Skeletal muscle satellite cell (primary cell): Measurements from ENCODE around the gene PRICKLE2.

Source experiments
- H3K27me3 ChIP-seq: 2 replicates; pipeline ENCODE4 v1.7.0; 2013; ENCODE audit warnings: low read length; ENCODE audit not compliant: control insufficient read depth, insufficient read depth
- H3K36me3 ChIP-seq: 2 replicates; pipeline ENCODE4 v1.7.0; 2013; ENCODE audit warnings: mild to moderate bottlenecking, control low read depth, low read length; ENCODE audit not compliant: insufficient read depth
- H3K4me1 ChIP-seq: 2 replicates; pipeline ENCODE4 v1.7.0; 2013; ENCODE audit warnings: low read length; ENCODE audit not compliant: control insufficient read depth, insufficient read depth
- H3K4me2 ChIP-seq: 2 replicates; pipeline ENCODE4 v1.7.0; 2013; ENCODE audit warnings: mild to moderate bottlenecking, low read length
- H3K4me3 ChIP-seq: 2 replicates; pipeline ENCODE4 v1.7.0; 2013; ENCODE audit warnings: low read length
- H3K9ac ChIP-seq: 2 replicates; pipeline ENCODE4 v1.7.0; 2013; ENCODE audit warnings: mild to moderate bottlenecking, low read depth, low read length, moderate library complexity
- H3K9me3 ChIP-seq: replicated peaks from 2 replicates; pipeline ENCODE4 v1.7.0; 2013; ENCODE audit warnings: mild to moderate bottlenecking, control low read depth, low read length

Gene PRICKLE2

DNA sequence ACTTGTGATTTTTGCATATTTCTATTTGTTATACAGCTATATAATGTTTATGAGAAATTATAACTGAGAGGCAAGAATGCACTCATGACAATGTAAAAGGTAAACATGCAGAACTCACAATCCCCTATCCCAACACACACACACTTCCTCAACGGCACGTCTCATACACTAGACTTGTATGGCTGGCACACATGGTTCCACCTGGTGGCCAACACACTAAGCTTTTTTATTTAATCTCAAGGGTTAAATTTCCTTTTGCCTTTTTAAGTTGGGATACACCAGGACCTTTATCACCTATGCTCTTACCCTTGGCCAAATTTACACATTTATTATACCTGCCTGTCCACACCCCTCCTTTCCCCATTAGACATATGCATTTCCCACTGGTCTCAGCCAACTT is 113.4 kb downstream of the PRICKLE2 start:
- no peaks in the 10 kb centered on the region for H3K9me3 ChIP-seq
- no peaks in the 10 kb centered on the region for H3K27me3 ChIP-seq
- H3K4me1 ChIP-seq: no peaks in the 10 kb centered on the region
- no peak overlapping the region for H3K4me3 ChIP-seq
- H3K9ac ChIP-seq: no peak overlapping the region
- H3K4me2 ChIP-seq: no peak overlapping the region
- peaks cover 7% of the 10 kb centered on the region for H3K36me3 ChIP-seq

DNA sequence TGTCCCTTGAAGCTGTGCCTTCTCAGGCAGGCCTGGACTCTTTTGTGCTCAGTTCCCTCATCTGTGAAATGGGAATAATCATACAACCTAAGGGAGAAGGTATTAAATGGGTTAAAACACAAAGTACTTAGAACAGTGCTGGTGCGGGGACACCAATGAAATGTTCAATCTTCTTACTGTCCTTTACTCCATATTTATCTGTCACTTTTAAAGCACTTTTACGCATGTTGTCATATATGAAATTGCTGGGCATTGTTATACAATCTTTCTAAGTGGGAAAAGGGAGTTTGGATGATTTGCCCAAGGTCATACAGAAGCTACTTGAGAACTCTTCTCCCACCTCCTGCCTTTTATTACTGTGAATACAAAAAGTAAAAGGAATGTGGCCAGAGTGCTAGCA is 114.2 kb downstream of the PRICKLE2 start:
- Histone ChIP-seq H3K4me1 (no peaks in the 10 kb centered on the region), H3K9ac (no peak overlapping the region), H3K4me3 (no peak overlapping the region), H3K4me2 (no peak overlapping the region), H3K27me3 (no peaks in the 10 kb centered on the region), H3K36me3 (peaks cover 7% of the 10 kb centered on the region), H3K9me3 (no peaks in the 10 kb centered on the region)

DNA sequence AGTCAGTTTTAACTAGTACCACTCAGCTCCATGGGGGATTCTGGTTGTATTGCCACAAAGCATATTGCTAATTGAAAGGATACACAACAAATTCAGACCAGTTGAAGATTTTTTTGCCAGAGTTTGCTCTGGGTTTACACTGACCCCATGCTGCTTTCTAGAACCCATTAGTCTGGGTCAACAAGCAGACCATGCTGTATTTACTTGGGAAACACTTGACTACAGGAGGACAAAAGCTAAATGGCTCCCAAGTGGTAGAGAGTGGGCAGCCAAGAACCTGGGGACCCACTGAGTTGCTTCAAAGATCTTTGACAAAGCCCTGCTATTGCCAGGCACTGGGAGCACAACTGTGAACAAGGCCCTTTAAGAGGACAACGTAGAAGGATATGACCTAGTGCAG is 115.2 kb downstream of the PRICKLE2 start:
- no peak overlapping the region for H3K4me2 ChIP-seq
- H3K27me3 ChIP-seq: no peaks in the 10 kb centered on the region
- no peak overlapping the region for H3K9ac ChIP-seq
- H3K4me1 ChIP-seq: no peaks in the 10 kb centered on the region
- H3K4me3 ChIP-seq: no peak overlapping the region
- H3K36me3 ChIP-seq: peaks cover 7% of the 10 kb centered on the region
- no peaks in the 10 kb centered on the region for H3K9me3 ChIP-seq

DNA sequence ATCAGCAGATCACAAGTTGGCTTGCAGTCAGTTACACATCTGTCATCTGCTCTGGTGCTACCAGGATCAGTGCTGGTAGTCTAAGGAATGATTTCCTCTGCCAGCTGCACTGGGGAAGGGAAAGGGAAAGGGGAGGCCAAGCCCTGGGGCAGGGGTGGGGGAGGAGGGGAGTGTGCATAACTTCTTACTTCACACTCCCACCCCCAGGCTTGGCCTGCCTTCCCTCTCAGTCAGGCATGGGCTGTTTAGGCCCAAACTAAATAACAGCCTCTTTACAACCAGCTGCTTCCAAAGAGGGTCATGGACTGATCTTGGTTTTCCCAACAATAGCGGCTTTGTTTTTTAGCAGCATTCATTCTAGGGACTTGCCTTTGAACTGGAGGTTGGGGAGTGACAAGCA is 115.8 kb downstream of the PRICKLE2 start:
- H3K4me1 ChIP-seq: no peaks in the 10 kb centered on the region
- H3K9me3 ChIP-seq: no peaks in the 10 kb centered on the region
- H3K36me3 ChIP-seq: peaks cover 7% of the 10 kb centered on the region

DNA sequence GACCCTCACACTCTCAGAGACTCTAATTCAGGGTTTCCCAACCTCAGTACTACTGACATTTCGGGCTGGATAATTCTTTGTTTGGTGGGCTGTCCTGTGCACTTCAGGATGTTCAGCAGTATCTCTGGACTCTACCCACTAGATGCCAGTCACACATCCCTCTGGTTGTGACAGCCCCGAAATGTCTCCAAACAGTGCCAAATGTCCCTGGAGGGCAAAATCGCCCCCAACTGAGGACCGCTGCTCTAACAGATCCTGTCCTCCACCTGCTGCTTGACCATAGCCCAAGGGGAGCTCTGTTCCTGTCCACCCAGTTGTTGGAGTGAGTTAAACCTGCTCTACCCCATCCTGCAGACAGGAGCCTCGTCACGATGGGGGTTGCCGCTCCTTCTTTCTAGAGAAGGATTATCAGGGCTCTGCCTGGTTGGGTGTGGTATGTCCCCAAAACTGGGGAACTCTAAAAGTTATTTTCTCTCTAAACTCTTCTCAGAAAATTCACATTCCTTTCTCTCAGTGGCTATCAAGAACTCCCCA is 116.4 kb downstream of the PRICKLE2 start:
- no peak overlapping the region for H3K4me3 ChIP-seq
- H3K36me3 ChIP-seq: peaks cover 7% of the 10 kb centered on the region
- no peaks in the 10 kb centered on the region for H3K27me3 ChIP-seq
- no peak overlapping the region for H3K4me2 ChIP-seq
- no peaks in the 10 kb centered on the region for H3K4me1 ChIP-seq
- no peaks in the 10 kb centered on the region for H3K9me3 ChIP-seq
- H3K9ac ChIP-seq: no peak overlapping the region

More for the DNA sequence above, 115.8 kb downstream of the PRICKLE2 start:
- Histone ChIP-seq H3K9ac (no peak overlapping the region), H3K27me3 (no peaks in the 10 kb centered on the region), H3K4me2 (no peak overlapping the region), H3K4me3 (no peak overlapping the region)

DNA sequence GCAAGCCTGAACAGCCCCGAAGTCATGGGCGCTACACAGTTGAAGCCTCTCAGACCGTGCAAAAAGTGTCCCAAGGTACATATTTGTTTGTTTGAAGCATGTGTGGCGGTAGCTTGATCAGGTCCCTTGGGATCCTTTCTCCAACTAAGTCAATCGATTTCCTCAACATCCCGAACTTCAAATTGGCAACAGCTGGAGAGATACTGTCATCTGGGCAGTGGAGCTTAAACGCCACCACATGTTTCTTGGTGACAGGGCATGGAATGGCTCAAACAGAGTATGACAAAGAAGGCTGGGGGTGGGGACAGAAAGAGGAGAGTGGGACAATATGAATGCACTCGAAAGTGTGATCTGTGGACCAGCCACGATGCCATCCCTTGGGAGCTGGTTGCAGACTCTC is 117.0 kb downstream of the PRICKLE2 start:
- Histone ChIP-seq H3K9me3 (no peaks in the 10 kb centered on the region), H3K36me3 (peaks cover 7% of the 10 kb centered on the region), H3K4me2 (no peak overlapping the region), H3K4me1 (no peaks in the 10 kb centered on the region), H3K9ac (no peak overlapping the region), H3K27me3 (no peaks in the 10 kb centered on the region), H3K4me3 (no peak overlapping the region)

DNA sequence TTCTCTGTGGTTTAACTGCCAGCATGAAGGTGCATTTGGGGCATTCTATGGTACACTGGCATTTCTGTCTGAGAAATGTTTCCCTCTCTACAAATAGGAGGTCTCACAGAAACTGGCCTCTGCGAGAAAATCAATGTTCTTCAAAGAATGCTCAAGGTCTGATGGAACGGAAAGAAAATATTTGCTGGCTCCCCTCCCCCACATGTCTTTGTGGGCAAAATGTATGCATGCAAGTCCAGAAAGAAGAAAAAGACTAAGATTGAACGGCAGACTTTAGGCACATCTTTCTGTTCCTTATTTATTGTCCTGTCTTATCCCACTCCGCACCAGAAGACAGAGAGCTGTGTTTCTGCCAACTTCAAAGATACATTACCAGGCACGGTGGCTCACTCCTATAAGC is 118.1 kb downstream of the PRICKLE2 start:
- Histone ChIP-seq H3K9me3 (no peaks in the 10 kb centered on the region), H3K4me2 (no peak overlapping the region), H3K4me1 (no peaks in the 10 kb centered on the region), H3K9ac (no peak overlapping the region), H3K4me3 (no peak overlapping the region), H3K36me3 (peaks cover 7% of the 10 kb centered on the region), H3K27me3 (no peaks in the 10 kb centered on the region)

DNA sequence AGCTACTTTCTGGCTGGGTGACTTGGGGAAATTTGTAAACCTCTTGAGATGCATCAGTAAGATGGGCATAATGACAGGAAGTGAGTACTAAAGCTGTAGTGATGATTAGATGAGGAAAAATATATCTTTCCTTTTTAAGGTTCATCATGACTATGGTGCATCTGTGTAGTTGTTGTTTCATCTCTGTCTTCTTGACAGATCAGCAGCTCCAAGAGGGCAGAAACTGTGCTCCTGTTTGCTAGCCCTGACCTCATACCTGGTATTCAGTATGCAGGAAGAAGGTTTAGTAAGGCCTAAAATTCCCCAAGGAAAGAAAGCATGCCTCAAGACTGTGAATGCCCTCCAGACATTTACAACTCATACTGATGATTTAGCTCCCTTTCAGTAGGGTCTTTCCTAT is 119.5 kb downstream of the PRICKLE2 start:
- H3K27me3 ChIP-seq: no peaks in the 10 kb centered on the region
- no peaks in the 10 kb centered on the region for H3K4me1 ChIP-seq
- H3K36me3 ChIP-seq: peaks cover 7% of the 10 kb centered on the region
- no peak overlapping the region for H3K4me3 ChIP-seq
- no peak overlapping the region for H3K9ac ChIP-seq
- no peaks in the 10 kb centered on the region for H3K9me3 ChIP-seq
- no peak overlapping the region for H3K4me2 ChIP-seq

DNA sequence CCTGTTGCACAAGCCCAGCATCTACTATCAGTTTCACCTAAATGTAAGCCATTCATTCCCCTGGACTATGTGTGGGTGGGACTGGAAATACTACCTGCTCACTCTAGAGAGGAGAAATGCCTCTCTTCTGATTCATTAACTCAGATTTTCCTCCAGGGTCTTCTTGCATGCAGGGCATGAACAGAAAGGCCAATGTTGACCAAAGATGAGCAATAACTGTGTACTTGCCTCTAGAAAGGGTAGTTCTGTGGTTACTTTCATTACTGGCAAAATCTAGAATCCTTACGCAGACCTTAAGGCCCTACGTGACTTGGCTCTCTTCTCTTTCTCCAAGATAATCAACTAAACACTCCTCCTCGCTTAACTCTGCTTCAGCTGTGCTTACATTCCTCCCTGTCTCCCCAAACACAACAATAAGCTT is 120.6 kb downstream of the PRICKLE2 start:
- Histone ChIP-seq H3K36me3 (peaks cover 1% of the 10 kb centered on the region), H3K27me3 (no peaks in the 10 kb centered on the region), H3K9me3 (no peaks in the 10 kb centered on the region), H3K4me2 (no peak overlapping the region), H3K9ac (no peak overlapping the region), H3K4me3 (no peak overlapping the region), H3K4me1 (no peaks in the 10 kb centered on the region)

DNA sequence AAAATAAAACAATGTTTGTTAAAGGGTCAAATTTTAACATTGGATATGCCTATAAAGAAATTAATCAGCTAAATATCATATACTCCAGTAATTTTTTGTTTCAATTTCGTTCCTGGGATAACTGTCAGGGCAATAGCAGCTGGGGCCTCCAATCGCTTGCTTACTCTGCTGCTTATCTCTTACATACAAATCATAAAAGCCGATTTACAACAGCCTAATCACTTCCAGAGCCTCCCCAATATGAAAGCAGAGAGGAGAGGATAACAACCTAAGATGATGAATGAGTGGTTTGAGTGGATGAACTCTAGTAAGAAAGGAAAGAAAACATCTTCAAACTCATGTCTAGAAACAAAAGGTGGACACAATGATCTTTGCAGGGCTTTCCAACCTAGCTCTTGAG is 121.3 kb downstream of the PRICKLE2 start:
- Histone ChIP-seq H3K4me2 (no peak overlapping the region), H3K4me1 (no peaks in the 10 kb centered on the region), H3K9me3 (no peaks in the 10 kb centered on the region), H3K9ac (no peak overlapping the region), H3K36me3 (peaks cover 8% of the 10 kb centered on the region), H3K27me3 (no peaks in the 10 kb centered on the region), H3K4me3 (no peak overlapping the region)

DNA sequence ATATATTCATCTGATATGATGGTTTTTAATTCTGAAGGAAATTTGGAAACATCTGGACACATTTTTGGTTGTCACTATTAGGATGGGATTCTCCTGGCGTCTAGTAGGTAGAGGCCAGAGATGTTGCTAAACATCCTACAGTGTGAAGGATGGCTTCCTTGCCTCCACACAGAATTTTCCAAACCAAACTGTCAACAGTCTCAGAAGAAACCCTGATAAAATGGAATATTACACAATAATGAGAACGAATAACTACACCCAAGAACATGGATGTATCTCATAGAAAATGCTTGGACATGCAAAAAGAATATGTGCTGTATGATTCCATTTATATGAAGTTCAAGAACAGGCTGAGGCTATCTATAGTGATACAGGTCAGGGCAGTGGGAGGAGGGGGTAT is 122.1 kb downstream of the PRICKLE2 start:
- Histone ChIP-seq H3K9me3 (no peaks in the 10 kb centered on the region), H3K27me3 (no peaks in the 10 kb centered on the region), H3K36me3 (peaks cover 14% of the 10 kb centered on the region), H3K9ac (no peak overlapping the region), H3K4me2 (no peak overlapping the region), H3K4me3 (no peak overlapping the region), H3K4me1 (no peaks in the 10 kb centered on the region)

DNA sequence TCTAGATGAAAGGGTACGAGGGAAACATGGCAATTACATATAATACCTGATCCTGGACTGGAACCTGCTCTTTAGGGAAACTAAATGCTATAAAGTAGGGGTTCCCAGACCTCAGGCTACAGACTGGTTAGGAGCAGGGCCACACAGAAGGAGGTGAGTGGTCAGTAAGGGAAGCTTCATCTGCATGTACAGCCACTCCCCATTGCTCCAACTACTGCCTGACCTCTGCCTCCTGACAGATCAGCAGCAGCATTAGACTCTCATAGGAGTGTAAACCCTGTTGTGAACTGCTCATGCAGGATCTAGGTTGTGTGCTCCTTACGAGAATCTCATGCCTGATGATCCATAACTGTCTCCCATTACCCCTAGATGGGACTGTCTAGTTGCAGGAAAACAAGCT is 123.1 kb downstream of the PRICKLE2 start:
- Histone ChIP-seq H3K9me3 (no peaks in the 10 kb centered on the region), H3K4me1 (no peaks in the 10 kb centered on the region), H3K4me3 (no peak overlapping the region), H3K9ac (no peak overlapping the region), H3K36me3 (peaks cover 14% of the 10 kb centered on the region), H3K4me2 (no peak overlapping the region), H3K27me3 (no peaks in the 10 kb centered on the region)
